NCI-H2029 (cell line): ENCODE data around the gene CRTAC1.

Experiments
- DNase-seq: peaks from one replicate; lab custom pipeline; 2025; lab: John Stamatoyannopoulos, UW

CRTAC1 gene

GRCh38 chr10:97898429-97898828 lies 132.0 kb downstream of the CRTAC1 start:
- DNase-seq, result no peak

GRCh38 chr10:97896756-97897358 lies 133.6 kb downstream of the CRTAC1 start:
- no peak for DNase-seq

GRCh38 chr10:97895915-97896314 lies 134.5 kb downstream of the CRTAC1 start:
- DNase-seq, result no peak

- DNase-seq, result no peak
Observed at GRCh38 chr10:97895084-97895483, 135.3 kb downstream of the CRTAC1 start.

GRCh38 chr10:97894092-97894491 lies 136.3 kb downstream of the CRTAC1 start:
- DNase-seq, result no peak

GRCh38 chr10:97892939-97893338 lies 137.5 kb downstream of the CRTAC1 start:
- DNase-seq, result no peak

GRCh38 chr10:97892506-97892905 lies 137.9 kb downstream of the CRTAC1 start:
- DNase-seq, result no peak

GRCh38 chr10:97891497-97892167 lies 138.8 kb downstream of the CRTAC1 start:
- peak; percentile 16 for DNase-seq

- DNase-seq, result peak; percentile 10
Observed at GRCh38 chr10:97889461-97890265, 140.8 kb downstream of the CRTAC1 start.

GRCh38 chr10:97888641-97889262 lies 141.7 kb downstream of the CRTAC1 start:
- DNase-seq, result peak; percentile 34

GRCh38 chr10:97888134-97888533 lies 142.3 kb downstream of the CRTAC1 start:
- DNase-seq, result no peak

- no peak for DNase-seq
Observed at GRCh38 chr10:97887399-97887798, 143.0 kb downstream of the CRTAC1 start.

GRCh38 chr10:97886286-97886685 lies 144.1 kb downstream of the CRTAC1 start:
- no peak for DNase-seq

- no peak for DNase-seq
Observed at GRCh38 chr10:97883092-97883485, 147.3 kb downstream of the CRTAC1 start.

GRCh38 chr10:97882142-97883091 lies 148.0 kb downstream of the CRTAC1 start:
- DNase-seq, result no peak

GRCh38 chr10:97880109-97880508 lies 150.3 kb downstream of the CRTAC1 start:
- DNase-seq, result no peak

GRCh38 chr10:97879241-97879640 lies 151.2 kb downstream of the CRTAC1 start:
- DNase-seq, result no peak

GRCh38 chr10:97876402-97876801 lies 154.0 kb downstream of the CRTAC1 start:
- no peak for DNase-seq

- no peak for DNase-seq
Observed at GRCh38 chr10:97875391-97875790, 155.0 kb downstream of the CRTAC1 start.

- no peak for DNase-seq
Observed at GRCh38 chr10:97874332-97874731, 156.1 kb downstream of the CRTAC1 start.

GRCh38 chr10:97873569-97873968 lies 156.9 kb downstream of the CRTAC1 start:
- DNase-seq, result no peak
